WERI-Rb-1 (cell line): ENCODE results near the gene SLC2A9.
"Not testable (repeated sequence)": the region's sequence is repeated elsewhere in the genome, so short reads cannot be mapped to it uniquely, and the experiment has no call there.

Experiments used
- DNase-seq: peaks from one replicate; pipeline ENCODE4 v3.0.0-alpha.2; 2020
- H3K27ac ChIP-seq: fragments of 250-450 bp; sonication (Bioruptor Pico); 2 replicates; pipeline ENCODE4 v1.5.1; 2020; ENCODE audit warnings: mild to moderate bottlenecking, moderate library complexity
- H3K27me3 ChIP-seq: fragments of 250-450 bp; sonication (Bioruptor Pico); 2 replicates; pipeline ENCODE4 v1.5.1; 2021; ENCODE audit warnings: mild to moderate bottlenecking, low read depth, moderate library complexity; ENCODE audit not compliant: insufficient read depth, severe bottlenecking
- H3K36me3 ChIP-seq: fragments of 250-450 bp; sonication (Bioruptor Pico); 2 replicates; pipeline ENCODE4 v1.5.1; 2020; ENCODE audit warnings: mild to moderate bottlenecking, moderate library complexity
- H3K4me3 ChIP-seq: 2 replicates; pipeline ENCODE4 v1.5.1; 2011; ENCODE audit warnings: low read depth, mild to moderate bottlenecking, control low read depth, low read length
- H3K9me3 ChIP-seq: fragments of 250-450 bp; sonication (Bioruptor Pico); 2 replicates; pipeline ENCODE4 v1.5.1; 2021; ENCODE audit warnings: mild to moderate bottlenecking, moderate library complexity; ENCODE audit not compliant: severe bottlenecking
- TF ChIP-seq, protein P1 (sequence below): IDR thresholded peaks from 2 replicates; pipeline ENCODE4 v1.5.1; 2011; ENCODE audit warnings: low read depth, mild to moderate bottlenecking, control low read depth, inconsistent platforms, low read length

The SLC2A9 gene

GRCh38 chr4:9792381-9792780 is 228.9 kb downstream of the SLC2A9 start:
- no peak overlapping the region for H3K27ac ChIP-seq
- H3K9me3 ChIP-seq = no peaks in the 10 kb centered on the region
- H3K4me3 ChIP-seq = no peak overlapping the region
- H3K27me3 ChIP-seq = no peaks in the 10 kb centered on the region
- no peak for DNase-seq
- TF ChIP-seq, protein P1, sequence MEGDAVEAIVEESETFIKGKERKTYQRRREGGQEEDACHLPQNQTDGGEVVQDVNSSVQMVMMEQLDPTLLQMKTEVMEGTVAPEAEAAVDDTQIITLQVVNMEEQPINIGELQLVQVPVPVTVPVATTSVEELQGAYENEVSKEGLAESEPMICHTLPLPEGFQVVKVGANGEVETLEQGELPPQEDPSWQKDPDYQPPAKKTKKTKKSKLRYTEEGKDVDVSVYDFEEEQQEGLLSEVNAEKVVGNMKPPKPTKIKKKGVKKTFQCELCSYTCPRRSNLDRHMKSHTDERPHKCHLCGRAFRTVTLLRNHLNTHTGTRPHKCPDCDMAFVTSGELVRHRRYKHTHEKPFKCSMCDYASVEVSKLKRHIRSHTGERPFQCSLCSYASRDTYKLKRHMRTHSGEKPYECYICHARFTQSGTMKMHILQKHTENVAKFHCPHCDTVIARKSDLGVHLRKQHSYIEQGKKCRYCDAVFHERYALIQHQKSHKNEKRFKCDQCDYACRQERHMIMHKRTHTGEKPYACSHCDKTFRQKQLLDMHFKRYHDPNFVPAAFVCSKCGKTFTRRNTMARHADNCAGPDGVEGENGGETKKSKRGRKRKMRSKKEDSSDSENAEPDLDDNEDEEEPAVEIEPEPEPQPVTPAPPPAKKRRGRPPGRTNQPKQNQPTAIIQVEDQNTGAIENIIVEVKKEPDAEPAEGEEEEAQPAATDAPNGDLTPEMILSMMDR = no peak
- H3K36me3 ChIP-seq = no peaks in the 10 kb centered on the region

GRCh38 chr4:9785891-9786290 is 235.4 kb downstream of the SLC2A9 start:
- not testable (repeated sequence) for H3K27ac ChIP-seq, H3K9me3 ChIP-seq, H3K27me3 ChIP-seq, H3K36me3 ChIP-seq, H3K4me3 ChIP-seq, DNase-seq

- Histone ChIP-seq H3K9me3 (no peaks in the 10 kb centered on the region), H3K36me3 (no peaks in the 10 kb centered on the region), H3K4me3 (no peak overlapping the region), H3K27ac (no peak overlapping the region), H3K27me3 (no peaks in the 10 kb centered on the region)
- no peak for DNase-seq
- TF ChIP-seq, protein P1 = no peak
Measured at GRCh38 chr4:9782136-9782436, 239.2 kb downstream of the SLC2A9 start.

DNA sequence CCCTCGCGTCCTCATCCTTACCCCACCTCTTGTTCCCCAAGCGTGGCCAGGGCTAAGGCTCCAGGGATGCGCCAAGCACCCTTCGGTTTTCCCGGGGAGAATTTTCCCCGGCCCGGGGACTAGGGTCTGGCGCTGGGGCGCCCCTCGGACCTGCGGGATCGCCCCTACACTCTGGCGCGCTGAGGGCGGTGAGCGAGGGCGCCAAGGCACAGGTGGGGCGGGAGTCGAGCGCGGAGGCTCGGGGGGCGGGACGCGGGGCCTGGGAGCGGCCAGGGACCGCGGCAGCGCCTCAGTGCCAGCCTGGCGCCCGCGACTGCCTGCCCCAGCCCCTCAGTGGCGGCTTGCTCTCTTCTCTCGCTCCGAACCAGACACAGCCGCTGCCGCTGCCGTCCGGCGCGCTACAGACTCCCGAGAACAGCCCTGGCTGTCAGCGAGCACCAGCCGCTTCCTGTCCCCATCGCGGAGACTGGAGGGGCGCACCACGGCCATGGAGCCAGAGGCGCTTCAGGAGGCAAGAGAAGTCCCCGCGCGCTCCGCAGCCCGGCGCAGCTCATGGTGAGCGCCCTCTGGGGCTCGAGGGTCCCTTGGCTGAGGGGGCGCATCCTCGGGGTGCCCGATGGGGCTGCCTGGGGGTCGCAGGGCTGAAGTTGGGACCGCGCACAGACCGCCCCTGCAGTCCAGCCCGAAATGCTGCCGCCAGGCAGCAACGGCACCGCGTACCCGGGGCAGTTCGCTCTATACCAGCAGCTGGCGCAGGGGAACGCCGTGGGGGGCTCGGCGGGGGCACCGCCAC is 239.8 kb downstream of the SLC2A9 start, which contains the start of gene DRD5:
TSS of gene DRD5 (plus strand) at position 292 of the 793 bp plus-strand sequence. CDS start at position 688, 396 bp downstream.
- TF ChIP-seq, protein P1 = no peak
- H3K4me3 ChIP-seq = peak within 1 kb of the TSS; percentile 33
- DNase-seq = no peak
- H3K36me3 ChIP-seq = no peaks in the 10 kb centered on the region
- H3K27ac ChIP-seq = no peak within 1 kb of the TSS
- H3K27me3 ChIP-seq = no peaks in the 10 kb centered on the region
- no peaks in the 10 kb centered on the region for H3K9me3 ChIP-seq
